HG02938 (cell line): ENCODE data around the gene MARCHF10.

Source experiments
- ATAC-seq: cut with Tn5 transposase; IDR thresholded peaks from one replicate; pipeline ENCODE4 v1.9.1; 2021; ENCODE audit warnings: mild to moderate bottlenecking, moderate library complexity; ENCODE audit not compliant: unreplicated experiment

The MARCHF10 gene

GRCh38 chr17:62755141-62755851 lies 52.8 kb downstream of the MARCHF10 start:
- ATAC-seq, result no peak

GRCh38 chr17:62754631-62755030 lies 53.5 kb downstream of the MARCHF10 start:
- no peak for ATAC-seq

- no peak for ATAC-seq
Measured at GRCh38 chr17:62753562-62753961, 54.6 kb downstream of the MARCHF10 start.

GRCh38 chr17:62751060-62751691 lies 56.9 kb downstream of the MARCHF10 start:
- no peak for ATAC-seq

DNA sequence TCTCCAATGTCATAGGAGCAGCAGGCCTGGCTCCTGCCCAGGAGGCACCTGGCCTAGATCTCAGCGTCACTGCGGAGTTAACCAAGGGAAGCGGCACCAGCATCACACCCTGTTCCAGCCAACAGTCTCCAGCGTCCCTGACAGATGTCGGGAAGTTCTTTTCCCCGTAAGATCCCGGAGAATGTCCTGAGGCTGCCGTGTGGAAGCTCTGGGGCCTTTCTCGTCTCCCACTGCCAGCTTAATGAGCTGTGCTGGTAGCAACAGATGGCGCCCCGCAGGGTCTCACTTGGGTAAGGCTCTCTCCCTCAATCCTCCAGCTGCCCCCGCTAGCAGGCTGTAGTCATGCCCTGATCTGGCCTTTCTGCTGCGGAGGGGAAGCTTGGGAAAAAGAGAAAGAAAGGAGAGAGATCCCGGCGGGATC lies 57.5 kb downstream of the MARCHF10 start:
- ATAC-seq, result no peak

DNA sequence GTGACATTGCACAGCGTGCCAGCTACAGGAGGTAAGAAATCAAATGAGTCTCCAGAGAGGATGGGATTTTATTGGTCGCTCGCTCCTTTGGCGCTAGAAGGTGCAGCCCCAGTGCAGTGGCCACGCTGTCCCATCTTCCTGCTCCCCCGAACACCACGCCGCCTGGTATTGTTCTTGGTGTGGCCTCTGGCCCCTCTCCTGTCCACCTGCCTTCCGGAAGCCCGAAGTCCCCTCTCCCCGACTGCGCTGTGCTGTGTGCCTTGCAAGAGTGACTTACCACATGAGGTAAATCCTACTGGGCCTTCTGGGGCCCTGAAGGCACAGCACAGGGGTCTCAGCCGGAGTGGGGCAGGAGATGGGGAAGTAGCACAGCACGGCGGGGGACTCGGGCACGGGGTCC lies 58.2 kb downstream of the MARCHF10 start:
- no peak for ATAC-seq

DNA sequence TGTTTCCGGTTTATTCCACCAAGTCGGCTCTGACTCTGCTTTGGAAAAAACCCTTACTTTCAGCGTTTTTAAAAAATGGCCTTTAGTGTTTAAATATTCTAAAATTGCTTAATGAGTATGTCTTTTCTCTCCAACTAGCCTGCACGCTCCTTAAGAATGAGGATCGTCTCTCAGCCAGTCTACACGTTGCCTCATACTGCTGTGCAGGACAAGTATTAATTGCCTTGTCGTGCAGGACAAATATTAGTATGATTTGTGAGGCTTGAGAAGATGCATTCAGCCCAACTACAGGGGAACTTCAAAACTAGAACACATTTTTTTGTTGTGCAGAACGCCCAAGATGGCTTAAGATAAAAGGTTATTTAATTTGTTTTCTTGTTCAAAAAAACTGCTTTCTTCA lies 61.2 kb downstream of the MARCHF10 start:
- ATAC-seq, result no peak

GRCh38 chr17:62745806-62746205 lies 62.3 kb downstream of the MARCHF10 start:
- no peak for ATAC-seq

- no peak for ATAC-seq
Measured at GRCh38 chr17:62744259-62744658, 63.9 kb downstream of the MARCHF10 start.

- peak; percentile 61 for ATAC-seq
Measured at GRCh38 chr17:62741290-62741689, 66.8 kb downstream of the MARCHF10 start.

DNA sequence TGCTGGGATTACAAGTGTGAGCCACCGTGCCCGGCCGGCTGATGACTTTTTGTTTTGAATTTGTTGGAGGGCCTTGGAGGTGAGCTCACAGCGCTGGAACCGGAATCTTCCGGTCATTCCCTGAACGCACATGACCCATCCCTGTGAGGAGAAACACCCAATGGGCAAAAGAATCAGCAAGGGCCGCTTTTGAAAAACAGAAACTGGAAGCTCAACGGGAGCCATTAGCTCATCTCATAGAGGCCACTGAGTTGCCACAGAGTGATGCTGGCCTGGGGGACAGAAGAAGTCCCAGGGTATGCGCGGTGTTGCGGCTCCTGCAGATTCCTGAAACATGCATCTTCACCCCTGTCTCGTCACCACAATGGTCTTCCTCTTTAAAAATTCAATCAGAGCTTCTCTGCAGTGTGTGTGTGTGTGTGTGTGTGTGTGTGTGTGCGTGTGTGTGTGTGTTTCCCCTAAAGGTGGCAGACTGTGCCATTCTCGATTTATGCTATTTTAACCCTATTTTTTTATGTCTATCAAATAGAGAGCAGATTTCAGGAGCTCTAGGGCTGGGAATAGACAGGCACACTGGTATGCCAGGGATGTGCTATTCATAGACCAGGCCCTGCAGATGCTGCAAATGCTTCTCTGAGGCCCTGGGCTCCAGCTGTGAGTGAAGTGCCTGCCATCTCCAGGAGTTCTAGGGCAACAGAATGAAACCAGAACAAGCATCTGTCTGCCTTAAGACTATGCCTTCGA lies 68.3 kb downstream of the MARCHF10 start:
- no peak for ATAC-seq

DNA sequence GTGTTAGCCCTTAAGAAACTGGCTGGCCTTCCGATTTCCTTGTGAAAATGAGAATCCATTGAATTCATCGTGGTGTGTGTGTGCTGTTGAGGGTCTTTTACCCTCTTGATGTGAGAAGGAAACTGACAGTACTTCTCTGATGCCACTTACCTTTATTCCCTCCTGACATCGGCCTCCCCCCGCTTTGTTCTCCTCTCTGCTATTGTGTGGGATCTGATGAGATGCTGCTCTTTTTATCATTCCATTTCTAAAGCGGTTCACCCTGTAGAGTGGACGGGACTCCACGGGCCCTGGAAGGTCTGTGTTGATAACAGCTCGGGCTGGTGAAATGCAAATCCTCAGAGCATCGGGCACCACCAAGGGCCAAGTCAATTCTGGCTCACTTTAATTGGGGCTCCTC lies 69.8 kb downstream of the MARCHF10 start:
- no peak for ATAC-seq

DNA sequence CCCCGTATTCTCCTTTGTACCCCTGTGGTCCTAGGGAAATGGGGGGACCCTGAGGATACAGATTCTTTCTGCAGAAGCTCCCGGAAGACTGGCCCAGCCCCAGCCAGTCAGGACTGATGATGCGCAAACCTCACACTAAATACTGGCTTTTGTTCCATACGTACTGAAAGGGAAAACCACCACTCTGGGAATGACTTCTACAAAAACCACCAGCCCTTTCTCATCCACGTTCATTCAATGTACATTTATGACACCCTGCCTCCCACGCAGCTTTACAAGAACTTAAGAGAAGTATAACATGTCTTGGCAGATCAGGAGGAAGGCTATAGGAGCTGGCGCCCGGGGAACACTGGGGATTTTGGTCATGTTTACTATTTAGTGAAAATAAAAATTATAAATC lies 70.6 kb downstream of the MARCHF10 start:
- no peak for ATAC-seq

DNA sequence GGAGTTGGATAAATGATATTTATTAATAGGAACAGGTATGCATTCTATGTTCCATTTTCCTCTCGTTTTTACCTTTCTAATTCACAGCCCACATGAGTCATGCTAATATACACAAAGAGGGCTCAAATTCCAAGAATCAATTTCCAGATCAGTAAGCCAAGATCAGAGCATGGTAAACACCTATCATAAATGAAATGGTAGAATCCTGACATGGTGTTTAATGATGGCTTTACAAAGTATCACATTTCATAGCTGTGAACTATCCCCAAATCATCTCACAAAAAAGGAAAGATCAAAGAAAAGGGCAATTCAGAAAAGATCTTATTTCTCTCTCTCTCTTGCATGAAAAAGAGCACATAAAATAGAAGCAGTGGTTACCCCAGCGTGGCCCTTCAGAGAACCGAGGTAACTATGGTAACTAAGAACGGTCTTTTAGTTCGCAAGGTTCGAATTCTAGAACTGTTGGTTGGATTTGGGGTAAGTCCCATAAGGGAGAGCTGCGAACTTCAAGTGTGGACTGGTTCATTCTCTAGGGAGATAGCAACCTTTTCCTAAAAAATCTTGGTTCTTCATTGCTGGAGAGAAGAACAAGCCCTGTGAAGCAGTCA lies 73.0 kb downstream of the MARCHF10 start:
- no peak for ATAC-seq

DNA sequence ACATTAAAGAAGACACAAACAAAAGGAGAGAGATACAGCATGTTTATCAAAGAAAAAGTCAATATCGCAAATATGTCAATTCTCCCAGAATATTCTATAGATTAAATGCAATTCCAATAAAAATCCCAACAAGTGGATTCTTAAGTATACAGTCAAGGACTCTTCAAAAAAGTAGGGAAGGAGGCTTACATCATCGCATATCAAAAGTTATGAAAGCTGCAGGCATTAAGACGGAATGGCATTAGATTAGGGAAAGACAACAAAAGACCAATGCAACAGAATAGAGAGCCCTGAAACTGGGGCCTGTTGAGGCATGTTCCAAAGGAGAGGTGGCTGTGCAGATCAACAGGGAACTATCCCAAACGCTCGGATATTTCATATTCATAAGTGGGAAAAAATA lies 76.0 kb downstream of the MARCHF10 start:
- no peak for ATAC-seq

DNA sequence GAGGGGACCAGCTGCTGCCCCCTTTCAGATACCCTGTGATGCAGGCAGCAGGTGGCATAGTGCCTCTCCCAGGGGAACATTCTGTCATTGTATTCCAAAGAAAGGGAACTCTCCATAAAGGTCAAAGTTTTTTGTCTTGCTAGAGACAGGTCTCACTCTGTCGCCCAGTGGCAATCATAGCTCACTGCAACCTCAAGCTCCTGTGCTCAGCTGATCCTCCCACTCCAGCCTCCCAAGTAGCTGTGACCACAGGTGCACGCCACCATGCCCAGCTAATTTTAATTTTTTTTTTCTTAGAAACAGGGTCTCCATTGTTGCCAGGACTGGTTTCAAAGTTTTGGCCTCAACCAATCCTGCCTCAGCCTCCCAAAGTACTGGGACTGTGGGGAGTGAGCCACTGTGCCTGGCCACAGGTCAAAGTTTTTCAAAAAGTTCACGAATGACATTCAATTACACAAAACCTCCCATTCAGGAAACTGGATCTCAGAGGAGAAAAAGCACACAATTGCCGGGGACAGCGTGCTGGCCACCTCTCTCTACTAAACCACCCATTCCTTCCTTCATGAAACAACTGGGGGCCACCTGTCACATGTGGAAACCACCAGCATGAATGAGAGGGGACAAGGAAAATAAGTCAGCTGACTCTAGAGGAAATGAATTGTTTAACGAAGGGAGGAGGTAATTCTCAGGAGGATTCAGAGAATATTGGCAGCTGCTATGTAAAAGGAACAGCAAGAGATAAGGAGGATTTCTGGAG lies 80.0 kb downstream of the MARCHF10 start:
- ATAC-seq, result no peak

DNA sequence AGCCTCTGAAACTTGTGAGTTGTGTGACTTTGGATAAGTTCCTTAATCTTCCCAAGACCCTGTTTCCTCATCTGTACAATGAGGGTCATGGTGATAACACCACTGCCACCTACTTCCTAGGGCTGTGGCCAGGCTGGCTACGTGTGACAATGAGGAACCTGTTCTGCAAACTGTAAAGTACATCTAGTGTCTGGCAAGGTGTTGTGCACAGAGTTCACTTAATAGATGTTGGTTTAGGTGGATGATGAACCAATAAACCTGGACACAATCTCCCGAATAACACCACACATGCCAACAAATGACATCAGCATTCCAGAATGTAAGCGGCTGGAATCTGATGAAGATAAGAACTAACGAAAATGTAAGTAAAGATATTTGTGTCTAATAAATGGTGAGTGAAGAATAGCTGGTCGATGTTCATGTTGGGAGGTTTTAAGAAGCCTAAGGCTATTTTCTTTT lies 82.3 kb downstream of the MARCHF10 start:
- ATAC-seq, result no peak

GRCh38 chr17:62724398-62725146 lies 83.5 kb downstream of the MARCHF10 start:
- peak; percentile 93 for ATAC-seq

GRCh38 chr17:62723842-62724241 lies 84.3 kb downstream of the MARCHF10 start:
- no peak for ATAC-seq

GRCh38 chr17:62722625-62723024 lies 85.5 kb downstream of the MARCHF10 start:
- no peak for ATAC-seq
